ENCODE results near the gene CLCN7.

CLCN7 gene

GRCh38 chr16:1422076-1422475 is 52.8 kb downstream of the CLCN7 start:
- Histone ChIP-seq H2AFZ (ENCODE audit: low read depth) (peak overlapping the region; percentile 75; the same call in 1 of the 2 replicates), H3K9ac (no peak overlapping the region), H3K36me3 (ENCODE audit: insufficient read depth) (0 out of 2 replicates have a peak, but pooled peaks cover 5% of the 10 kb centered on the region), H3K27me3 (ENCODE audit: insufficient read depth, low read depth) (no peaks in the 10 kb centered on the region), H3K79me2 (ENCODE audit: insufficient read depth, low read depth) (peaks cover 33% of the 10 kb centered on the region), H3K4me3 (IDR thresholded peaks at IDR 0.05; ENCODE audit: insufficient read depth, low read depth, low read length) (no peak overlapping the region), H4K20me1 (ENCODE audit: insufficient read depth) (no peaks in the 10 kb centered on the region), H3K4me2 (peak overlapping the region; percentile 96; the same call in 1 of the 2 replicates), H3K27ac (peak overlapping the region; percentile 98; the same call in 1 of the 2 replicates), H3K4me1 (ENCODE audit: low read depth, poor library complexity, severe bottlenecking) (peaks cover 25% of the 10 kb centered on the region)
- no peak for TF ChIP-seq CTCF (conservative IDR thresholded peaks at IDR 0.05; ENCODE audit: low read depth, low read length)

GRCh38 chr16:1420111-1420539 is 54.7 kb downstream of the CLCN7 start:
- peak overlapping the region; percentile 92 for H3K9ac ChIP-seq
- peak overlapping the region; percentile 98 for H3K27ac ChIP-seq
- no peak for TF ChIP-seq CTCF (conservative IDR thresholded peaks at IDR 0.05; ENCODE audit: low read depth, low read length)
- H3K79me2 ChIP-seq (ENCODE audit: insufficient read depth, low read depth): peaks cover 33% of the 10 kb centered on the region
- H4K20me1 ChIP-seq (ENCODE audit: insufficient read depth): no peaks in the 10 kb centered on the region
- H3K36me3 ChIP-seq (ENCODE audit: insufficient read depth): 0 out of 2 replicates have a peak, but pooled peaks cover 5% of the 10 kb centered on the region
- peak overlapping the region; percentile 90 for H3K4me2 ChIP-seq
- peak overlapping the region; percentile 14 for H2AFZ ChIP-seq (ENCODE audit: low read depth)
- H3K4me1 ChIP-seq (ENCODE audit: low read depth, poor library complexity, severe bottlenecking): peaks cover 28% of the 10 kb centered on the region
- no peak overlapping the region for H3K4me3 ChIP-seq (IDR thresholded peaks at IDR 0.05; ENCODE audit: insufficient read depth, low read depth, low read length)
- H3K27me3 ChIP-seq (ENCODE audit: insufficient read depth, low read depth): no peaks in the 10 kb centered on the region

GRCh38 chr16:1416521-1416941 is 58.3 kb downstream of the CLCN7 start:
- no peak for TF ChIP-seq CTCF (conservative IDR thresholded peaks at IDR 0.05; ENCODE audit: low read depth, low read length)
- no peaks in the 10 kb centered on the region for H4K20me1 ChIP-seq (ENCODE audit: insufficient read depth)
- no peak overlapping the region for H2AFZ ChIP-seq (ENCODE audit: low read depth)
- H3K27ac ChIP-seq: no peak overlapping the region
- no peak overlapping the region for H3K4me3 ChIP-seq (IDR thresholded peaks at IDR 0.05; ENCODE audit: insufficient read depth, low read depth, low read length)
- peaks cover 56% of the 10 kb centered on the region for H3K79me2 ChIP-seq (ENCODE audit: insufficient read depth, low read depth)
- peaks cover 39% of the 10 kb centered on the region for H3K4me1 ChIP-seq (ENCODE audit: low read depth, poor library complexity, severe bottlenecking)
- no peak overlapping the region for H3K9ac ChIP-seq
- no peak overlapping the region for H3K4me2 ChIP-seq
- 0 out of 2 replicates have a peak, but pooled peaks cover 5% of the 10 kb centered on the region for H3K36me3 ChIP-seq (ENCODE audit: insufficient read depth)
- no peaks in the 10 kb centered on the region for H3K27me3 ChIP-seq (ENCODE audit: insufficient read depth, low read depth)

GRCh38 chr16:1414532-1415260 is 60.1 kb downstream of the CLCN7 start, which contains the start of gene UNKL:
Gene UNKL (minus strand): TSS chr16:1414704. CDS start chr16:1414691, 13 bp downstream.
- no peak for TF ChIP-seq CTCF (conservative IDR thresholded peaks at IDR 0.05; ENCODE audit: low read depth, low read length)
- Histone ChIP-seq H3K9ac (peak within 1 kb of the TSS; percentile 85), H3K79me2 (ENCODE audit: insufficient read depth, low read depth) (peaks cover 57% of the 10 kb centered on the region), H3K4me3 (IDR thresholded peaks at IDR 0.05; ENCODE audit: insufficient read depth, low read depth, low read length) (no peak within 1 kb of the TSS), H3K27ac (peak within 1 kb of the TSS; percentile 61), H2AFZ (ENCODE audit: low read depth) (peak within 1 kb of the TSS; percentile 63), H3K4me1 (ENCODE audit: low read depth, poor library complexity, severe bottlenecking) (peaks cover 34% of the 10 kb centered on the region), H3K36me3 (ENCODE audit: insufficient read depth) (0 out of 2 replicates have a peak, but pooled peaks cover 5% of the 10 kb centered on the region), H3K4me2 (peak within 1 kb of the TSS; percentile 69), H3K27me3 (ENCODE audit: insufficient read depth, low read depth) (no peaks in the 10 kb centered on the region), H4K20me1 (ENCODE audit: insufficient read depth) (no peaks in the 10 kb centered on the region)

Measured in KMS-11 (cell line).